ENCODE measurements around the gene ADIPOQ.
"Not testable (repeated sequence)": the region's sequence is repeated elsewhere in the genome, so short reads cannot be mapped to it uniquely, and the experiment has no call there.

- TF ChIP-seq CTCF, POLR2A, POLR2AphosphoS5 (IDR thresholded peaks at IDR 0.05): not testable (repeated sequence)
Measured at GRCh38 chr3:186803447-186803846, 39.1 kb upstream of the ADIPOQ start.

All from sigmoid colon (tissue), 4 donors.